ENCODE measurements around the gene PCDHGB4. TPM values are rescaled to one million over a fixed set of nuclear protein-coding genes. Genes with fewer than 3 reads are reported as not detected.

PCDHGB4 gene
- total RNA-seq, 2 experiments from 2014 or later, result not detected

- Mint-ChIP-seq H3K36me3 (ENCODE audit: low read depth) (peaks cover 3% of the 10 kb centered on the region), H3K4me3 (no peak overlapping the region), H3K9me3 (peaks cover 28% of the 10 kb centered on the region), H3K27me3 (peaks cover 34% of the 10 kb centered on the region), H3K4me1 (peaks cover 2% of the 10 kb centered on the region), H3K27ac (no peak overlapping the region)
- POLR2A ChIA-PET, result no interaction called here
- CTCF ChIA-PET, result interaction anchor here (0.6 to 2.4 kb wide), 7 partner anchors 8 to 151 kb away, joined by 3 to 7 read pairs (median 3); partner anchors contain the start of genes PCDHGA3, PCDHGA5 and PCDHGB7
- no peak for DNase-seq
These were observed 31.9 kb upstream of the PCDHGB4 start for GRCh38 chr5:141355641-141356040.

DNA sequence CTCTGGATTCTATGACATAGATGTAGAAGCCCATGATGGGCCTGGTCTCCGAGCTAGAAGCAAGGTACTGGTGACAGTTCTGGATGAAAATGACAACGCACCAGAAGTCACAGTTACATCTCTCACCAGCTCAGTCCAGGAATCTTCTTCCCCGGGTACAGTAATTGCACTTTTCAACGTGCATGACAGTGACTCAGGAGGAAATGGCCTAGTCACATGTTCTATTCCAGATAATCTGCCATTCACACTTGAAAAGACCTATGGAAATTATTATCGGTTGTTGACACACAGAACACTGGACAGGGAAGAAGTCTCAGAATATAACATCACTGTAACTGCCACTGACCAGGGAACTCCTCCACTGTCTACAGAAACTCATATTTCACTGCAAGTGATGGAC is 31.4 kb upstream of the PCDHGB4 start:
- H3K27ac Mint-ChIP-seq, result no peak overlapping the region
- H3K27me3 Mint-ChIP-seq, result peaks cover 34% of the 10 kb centered on the region
- H3K4me3 Mint-ChIP-seq, result no peak overlapping the region
- no peak for DNase-seq
- ChIA-PET POLR2A (no interaction called here), CTCF (interaction anchor here (0.6 to 2.4 kb wide), 5 partner anchors 8 to 143 kb away, joined by 3 to 7 read pairs (median 3); partner anchors contain the start of genes PCDHGA3, PCDHGA5 and PCDHGB7)
- H3K36me3 Mint-ChIP-seq (ENCODE audit: low read depth), result peaks cover 3% of the 10 kb centered on the region
- H3K9me3 Mint-ChIP-seq, result peaks cover 28% of the 10 kb centered on the region
- peaks cover 2% of the 10 kb centered on the region for H3K4me1 Mint-ChIP-seq

DNA sequence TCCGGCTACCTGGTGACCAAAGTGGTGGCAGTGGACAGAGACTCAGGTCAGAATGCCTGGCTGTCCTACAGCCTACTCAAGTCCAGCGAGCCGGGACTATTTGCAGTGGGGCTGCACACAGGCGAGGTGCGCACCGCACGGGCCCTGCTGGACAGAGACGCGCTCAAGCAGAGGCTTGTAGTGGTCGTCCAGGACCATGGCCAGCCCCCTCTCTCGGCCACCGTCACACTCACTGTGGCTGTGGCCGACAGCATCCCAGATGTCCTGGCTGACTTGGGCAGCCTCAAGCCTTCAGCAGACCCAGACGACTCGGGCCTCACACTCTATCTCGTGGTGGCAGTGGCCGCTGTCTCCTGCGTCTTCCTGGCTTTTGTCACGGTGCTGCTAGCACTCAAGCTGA is 30.5 kb upstream of the PCDHGB4 start:
- H3K4me3 Mint-ChIP-seq, result no peak overlapping the region
- peaks cover 38% of the 10 kb centered on the region for H3K27me3 Mint-ChIP-seq
- POLR2A ChIA-PET, result no interaction called here
- peaks cover 3% of the 10 kb centered on the region for H3K36me3 Mint-ChIP-seq (ENCODE audit: low read depth)
- H3K9me3 Mint-ChIP-seq, result peaks cover 31% of the 10 kb centered on the region
- CTCF ChIA-PET, result interaction anchor here (2.4 kb wide), 1 partner anchor 13 kb away, joined by 7 read pairs; the partner anchor contains the start of gene PCDHGA3
- no peak for DNase-seq
- H3K27ac Mint-ChIP-seq, result no peak overlapping the region
- peaks cover 2% of the 10 kb centered on the region for H3K4me1 Mint-ChIP-seq

GRCh38 chr5:141359790-141360426 is 27.6 kb upstream of the PCDHGB4 start, which contains the start of gene PCDHGB2:
Gene PCDHGB2 (plus strand): TSS chr5:141359994. CDS start chr5:141360136, 142 bp downstream.
- Mint-ChIP-seq H3K27ac (no peak within 1 kb of the TSS), H3K4me1 (peaks cover 2% of the 10 kb centered on the region), H3K36me3 (ENCODE audit: low read depth) (peaks cover 2% of the 10 kb centered on the region), H3K4me3 (peak within 1 kb of the TSS; percentile 56), H3K27me3 (peaks cover 51% of the 10 kb centered on the region), H3K9me3 (peaks cover 40% of the 10 kb centered on the region)
- DNase-seq, result no peak
- CTCF ChIA-PET, result interaction anchor here (0.9 to 1.2 kb wide), 3 partner anchors 10 to 40 kb away, joined by 3 read pairs; partner anchors contain the start of genes PCDHGB1 and TAF7
- POLR2A ChIA-PET, result no interaction called here

GRCh38 chr5:141360685-141361084 is 26.8 kb upstream of the PCDHGB4 start:
- Mint-ChIP-seq H3K9me3 (peaks cover 43% of the 10 kb centered on the region), H3K27me3 (peaks cover 59% of the 10 kb centered on the region), H3K36me3 (ENCODE audit: low read depth) (peaks cover 7% of the 10 kb centered on the region), H3K4me1 (peaks cover 2% of the 10 kb centered on the region), H3K27ac (no peak overlapping the region), H3K4me3 (no peak overlapping the region)
- CTCF ChIA-PET, result interaction anchor here (1.2 kb wide), 1 partner anchor 30 kb away, joined by 3 read pairs; no protein-coding TSS in a partner anchor
- POLR2A ChIA-PET, result no interaction called here
- no peak for DNase-seq

- H3K4me1 Mint-ChIP-seq, result peaks cover 2% of the 10 kb centered on the region
- H3K4me3 Mint-ChIP-seq, result no peak overlapping the region
- H3K27me3 Mint-ChIP-seq, result peaks cover 58% of the 10 kb centered on the region
- peaks cover 40% of the 10 kb centered on the region for H3K9me3 Mint-ChIP-seq
- POLR2A ChIA-PET, result no interaction called here
- CTCF ChIA-PET, result no interaction called here
- DNase-seq, result no peak
- no peak overlapping the region for H3K27ac Mint-ChIP-seq
- H3K36me3 Mint-ChIP-seq (ENCODE audit: low read depth), result peaks cover 7% of the 10 kb centered on the region
These were observed 24.8 kb upstream of the PCDHGB4 start for GRCh38 chr5:141362719-141363118.

DNA sequence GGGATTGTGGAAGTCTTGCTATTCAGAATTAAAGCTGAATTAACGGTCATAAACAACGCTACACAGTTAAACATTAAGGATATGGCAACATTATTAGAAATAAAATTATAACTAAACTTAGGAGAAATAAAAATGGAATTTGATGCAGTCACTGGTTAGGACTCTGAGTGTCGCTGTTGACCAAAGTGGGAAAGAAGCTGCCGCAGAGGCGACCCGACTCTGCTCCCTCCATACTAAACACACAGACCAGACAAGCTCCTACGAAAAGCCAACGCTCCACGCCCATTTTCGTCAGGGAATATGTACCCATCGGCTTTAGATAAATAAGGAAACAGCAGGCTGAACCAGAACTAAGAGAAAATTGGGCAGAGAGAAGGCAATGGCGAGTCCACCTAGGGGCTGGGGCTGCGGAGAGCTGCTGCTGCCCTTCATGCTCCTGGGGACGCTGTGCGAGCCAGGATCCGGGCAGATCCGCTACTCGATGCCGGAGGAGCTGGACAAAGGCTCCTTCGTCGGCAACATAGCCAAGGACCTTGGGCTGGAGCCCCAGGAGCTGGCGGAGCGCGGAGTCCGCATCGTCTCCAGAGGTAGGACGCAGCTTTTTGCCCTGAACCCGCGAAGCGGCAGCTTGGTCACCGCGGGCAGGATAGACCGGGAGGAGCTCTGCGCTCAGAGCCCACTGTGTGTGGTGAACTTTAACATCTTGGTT is 23.4 kb upstream of the PCDHGB4 start, which contains the start of gene PCDHGA5:
Gene PCDHGA5, plus strand, starts transcription at position 211 of the 709 bp plus-strand sequence. Its CDS starts 169 bp downstream, at position 380.
- ChIA-PET CTCF (interaction anchor here (0.9 to 1.5 kb wide), 4 partner anchors 9 to 48 kb away, joined by 3 to 6 read pairs (median 6); partner anchors contain the start of genes PCDHGA10 and PCDHGA4), POLR2A (interaction anchor here (0.5 to 0.6 kb wide), 2 partner anchors 47 to 76 kb away, joined by 3 read pairs; no protein-coding TSS in a partner anchor)
- H3K9me3 Mint-ChIP-seq, result peaks cover 40% of the 10 kb centered on the region
- DNase-seq, result no peak
- H3K27me3 Mint-ChIP-seq, result peaks cover 61% of the 10 kb centered on the region
- H3K36me3 Mint-ChIP-seq (ENCODE audit: low read depth), result peaks cover 7% of the 10 kb centered on the region
- H3K4me3 Mint-ChIP-seq, result peak within 1 kb of the TSS; percentile 25
- H3K27ac Mint-ChIP-seq, result peak within 1 kb of the TSS; percentile 50
- peaks cover 2% of the 10 kb centered on the region for H3K4me1 Mint-ChIP-seq

GRCh38 chr5:141366016-141366896 is 21.2 kb upstream of the PCDHGB4 start:
- no peak overlapping the region for H3K4me3 Mint-ChIP-seq
- H3K36me3 Mint-ChIP-seq (ENCODE audit: low read depth), result peaks cover 7% of the 10 kb centered on the region
- no peak overlapping the region for H3K27ac Mint-ChIP-seq
- H3K9me3 Mint-ChIP-seq, result peaks cover 37% of the 10 kb centered on the region
- H3K4me1 Mint-ChIP-seq, result no peaks in the 10 kb centered on the region
- peaks cover 67% of the 10 kb centered on the region for H3K27me3 Mint-ChIP-seq
- ChIA-PET CTCF (no interaction called here), POLR2A (no interaction called here)
- DNase-seq, result no peak

DNA sequence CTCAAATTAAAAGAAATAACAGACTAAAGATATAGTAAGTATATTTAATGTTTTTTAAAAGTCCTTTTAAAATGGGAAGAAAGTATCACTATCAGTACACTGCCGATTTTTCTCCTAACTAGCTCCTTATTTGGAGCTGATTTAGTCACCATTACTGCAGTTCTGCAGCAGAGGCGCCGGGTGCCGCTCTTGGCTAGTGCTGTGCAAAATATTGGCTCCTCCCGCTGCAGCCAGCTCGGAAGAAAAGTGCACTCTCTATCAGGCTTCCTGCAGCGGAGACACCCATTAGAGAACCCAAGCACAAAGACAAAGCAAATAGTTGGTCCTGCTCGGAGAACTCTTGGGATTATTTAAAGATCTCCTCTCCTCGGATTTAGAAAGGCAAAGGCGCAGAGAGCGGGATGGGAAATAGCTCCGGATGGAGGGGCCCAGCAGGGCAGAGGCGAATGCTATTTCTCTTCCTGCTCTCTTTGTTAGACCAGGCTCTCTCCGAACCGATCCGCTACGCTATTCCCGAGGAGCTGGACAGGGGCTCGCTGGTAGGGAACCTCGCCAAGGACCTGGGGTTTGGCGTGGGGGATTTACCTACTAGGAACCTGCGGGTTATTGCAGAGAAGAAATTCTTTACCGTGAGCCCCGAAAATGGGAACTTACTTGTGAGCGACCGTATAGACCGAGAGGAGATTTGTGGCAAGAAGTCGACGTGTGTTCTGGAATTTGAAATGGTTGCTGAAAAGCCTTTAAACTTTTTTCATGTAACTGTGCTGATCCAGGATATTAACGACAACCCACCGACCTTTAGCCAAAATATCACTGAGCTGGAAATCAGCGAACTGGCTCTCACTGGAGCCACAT is 17.3 kb upstream of the PCDHGB4 start, which contains the start of gene PCDHGB3:
Gene PCDHGB3, plus strand, starts transcription at position 249 of the 855 bp plus-strand sequence. Its CDS starts 153 bp downstream, at position 402.
- Mint-ChIP-seq H3K27me3 (peaks cover 53% of the 10 kb centered on the region), H3K4me3 (peak within 1 kb of the TSS; percentile 48), H3K36me3 (ENCODE audit: low read depth) (peaks cover 6% of the 10 kb centered on the region), H3K9me3 (peaks cover 34% of the 10 kb centered on the region), H3K27ac (no peak within 1 kb of the TSS), H3K4me1 (peaks cover 4% of the 10 kb centered on the region)
- POLR2A ChIA-PET, result no interaction called here
- no peak for DNase-seq
- CTCF ChIA-PET, result interaction anchor here (0.6 to 3.0 kb wide), 14 partner anchors 13 to 194 kb away, joined by 3 to 11 read pairs (median 4); partner anchors contain the start of genes PCDHGA1, PCDHGA10, PCDHGA11 and PCDHGA3

DNA sequence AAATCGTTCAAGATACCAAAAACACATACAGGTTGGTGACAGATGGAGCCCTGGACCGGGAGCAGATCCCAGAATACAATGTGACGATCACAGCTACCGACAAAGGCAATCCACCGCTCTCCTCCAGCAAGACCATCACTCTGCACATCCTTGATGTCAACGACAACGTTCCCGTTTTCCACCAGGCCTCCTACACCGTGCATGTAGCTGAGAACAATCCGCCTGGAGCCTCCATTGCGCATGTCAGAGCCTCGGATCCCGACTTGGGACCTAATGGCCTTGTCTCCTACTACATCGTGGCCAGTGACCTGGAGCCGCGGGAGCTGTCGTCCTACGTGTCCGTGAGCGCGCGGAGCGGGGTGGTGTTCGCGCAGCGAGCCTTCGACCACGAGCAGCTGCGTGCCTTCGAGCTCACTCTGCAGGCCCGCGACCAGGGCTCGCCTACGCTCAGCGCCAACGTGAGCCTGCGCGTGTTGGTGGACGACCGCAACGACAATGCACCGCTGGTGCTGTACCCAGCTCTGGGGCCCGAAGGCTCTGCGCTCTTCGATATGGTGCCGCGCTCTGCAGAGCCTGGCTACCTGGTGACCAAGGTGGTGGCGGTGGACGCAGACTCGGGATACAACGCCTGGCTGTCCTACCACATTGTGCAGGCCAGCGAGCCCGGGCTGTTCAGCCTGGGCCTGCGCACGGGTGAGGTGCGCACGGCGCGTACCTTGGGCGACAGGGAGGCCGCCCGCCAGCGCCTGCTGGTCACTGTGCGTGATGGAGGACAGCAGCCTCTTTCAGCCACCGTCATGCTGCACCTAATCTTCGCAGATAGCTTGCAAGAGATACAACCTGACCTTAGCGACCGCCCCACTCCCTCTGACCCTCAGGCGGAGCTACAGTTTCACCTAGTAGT is 15.7 kb upstream of the PCDHGB4 start:
- Mint-ChIP-seq H3K36me3 (ENCODE audit: low read depth) (no peaks in the 10 kb centered on the region), H3K27ac (no peak overlapping the region), H3K27me3 (peaks cover 43% of the 10 kb centered on the region), H3K4me3 (no peak overlapping the region), H3K9me3 (peaks cover 33% of the 10 kb centered on the region), H3K4me1 (peaks cover 4% of the 10 kb centered on the region)
- ChIA-PET POLR2A (no interaction called here), CTCF (interaction anchor here (0.7 to 3.0 kb wide), 4 partner anchors 15 to 51 kb away, joined by 3 to 11 read pairs (median 3); partner anchors contain the start of genes PCDHGA1, PCDHGA10 and TAF7)
- no peak for DNase-seq
